ENCODE measurements around the gene ZNF750. TPM values are rescaled to one million over a fixed set of nuclear protein-coding genes. Genes with fewer than 3 reads are reported as not detected.

ZNF750 gene
- total RNA-seq, 2 experiments from 2014 or later: not detected

GRCh38 chr17:82807101-82807500, 32.7 kb downstream of the ZNF750 start:
- ChIA-PET POLR2A (no interaction called here), CTCF (no interaction called here)
- Mint-ChIP-seq H3K9me3 (no peaks in the 10 kb centered on the region), H3K4me1 (no peaks in the 10 kb centered on the region), H3K36me3 (ENCODE audit: low read depth) (peaks cover 2% of the 10 kb centered on the region), H3K27me3 (no peaks in the 10 kb centered on the region), H3K4me3 (no peak overlapping the region), H3K27ac (no peak overlapping the region)
- no peak for DNase-seq

GRCh38 chr17:82806645-82807044, 33.2 kb downstream of the ZNF750 start:
- Mint-ChIP-seq H3K27ac (no peak overlapping the region), H3K4me1 (no peaks in the 10 kb centered on the region), H3K4me3 (no peak overlapping the region), H3K27me3 (no peaks in the 10 kb centered on the region), H3K36me3 (ENCODE audit: low read depth) (peaks cover 2% of the 10 kb centered on the region), H3K9me3 (no peaks in the 10 kb centered on the region)
- ChIA-PET POLR2A (no interaction called here), CTCF (no interaction called here)
- no peak for DNase-seq

GRCh38 chr17:82805823-82806222, 34.0 kb downstream of the ZNF750 start:
- POLR2A ChIA-PET: no interaction called here
- H3K4me1 Mint-ChIP-seq: peaks cover 5% of the 10 kb centered on the region

GRCh38 chr17:82805254-82805653, 34.6 kb downstream of the ZNF750 start:
- Mint-ChIP-seq H3K27ac (no peak overlapping the region), H3K27me3 (no peaks in the 10 kb centered on the region), H3K36me3 (ENCODE audit: low read depth) (peaks cover 8% of the 10 kb centered on the region), H3K4me3 (no peak overlapping the region), H3K9me3 (peaks cover 2% of the 10 kb centered on the region), H3K4me1 (peaks cover 5% of the 10 kb centered on the region)
- POLR2A ChIA-PET: interaction anchor here (0.7 kb wide), 1 partner anchor 10 kb away, joined by 3 read pairs; no protein-coding TSS in a partner anchor
- CTCF ChIA-PET: interaction anchor here (1.4 kb wide), 1 partner anchor 12 kb away, joined by 4 read pairs; no protein-coding TSS in a partner anchor
- no peak for DNase-seq

More at GRCh38 chr17:82805823-82806222, 34.0 kb downstream of the ZNF750 start:
- no peak for DNase-seq
- no peak overlapping the region for H3K4me3 Mint-ChIP-seq
- H3K27me3 Mint-ChIP-seq: no peaks in the 10 kb centered on the region
- no peak overlapping the region for H3K27ac Mint-ChIP-seq
- CTCF ChIA-PET: interaction anchor here (1.4 kb wide), 1 partner anchor 11 kb away, joined by 4 read pairs; no protein-coding TSS in a partner anchor
- H3K36me3 Mint-ChIP-seq (ENCODE audit: low read depth): peaks cover 6% of the 10 kb centered on the region
- H3K9me3 Mint-ChIP-seq: peaks cover 2% of the 10 kb centered on the region

- Mint-ChIP-seq H3K4me3 (no peak overlapping the region), H3K9me3 (peaks cover 2% of the 10 kb centered on the region), H3K27ac (no peak overlapping the region), H3K27me3 (no peaks in the 10 kb centered on the region), H3K36me3 (ENCODE audit: low read depth) (peaks cover 11% of the 10 kb centered on the region), H3K4me1 (peaks cover 5% of the 10 kb centered on the region)
- no peak for DNase-seq
- ChIA-PET CTCF (interaction anchor here (0.6 to 1.4 kb wide), 2 partner anchors 12 to 15 kb away, joined by 3 to 4 read pairs; no protein-coding TSS in a partner anchor), POLR2A (interaction anchor here (0.7 kb wide), 1 partner anchor 10 kb away, joined by 3 read pairs; no protein-coding TSS in a partner anchor)
Observed at GRCh38 chr17:82804442-82805191, 35.2 kb downstream of the ZNF750 start.

GRCh38 chr17:82803606-82804005, 36.2 kb downstream of the ZNF750 start:
- Mint-ChIP-seq H3K4me3 (no peak overlapping the region), H3K27me3 (no peaks in the 10 kb centered on the region), H3K36me3 (ENCODE audit: low read depth) (peaks cover 11% of the 10 kb centered on the region), H3K27ac (no peak overlapping the region), H3K4me1 (peaks cover 5% of the 10 kb centered on the region), H3K9me3 (peaks cover 2% of the 10 kb centered on the region)
- ChIA-PET POLR2A (no interaction called here), CTCF (no interaction called here)
- no peak for DNase-seq

- Mint-ChIP-seq H3K4me3 (no peak overlapping the region), H3K27me3 (no peaks in the 10 kb centered on the region), H3K36me3 (ENCODE audit: low read depth) (peaks cover 11% of the 10 kb centered on the region), H3K9me3 (peaks cover 2% of the 10 kb centered on the region), H3K4me1 (peaks cover 5% of the 10 kb centered on the region), H3K27ac (no peak overlapping the region)
- POLR2A ChIA-PET: no interaction called here
- no peak for DNase-seq
- CTCF ChIA-PET: no interaction called here
Observed at GRCh38 chr17:82803185-82803584, 36.6 kb downstream of the ZNF750 start.

- no peak overlapping the region for H3K27ac Mint-ChIP-seq
- peaks cover 2% of the 10 kb centered on the region for H3K9me3 Mint-ChIP-seq
- CTCF ChIA-PET: no interaction called here
- no peak overlapping the region for H3K4me3 Mint-ChIP-seq
- no peak for DNase-seq
- H3K27me3 Mint-ChIP-seq: no peaks in the 10 kb centered on the region
- POLR2A ChIA-PET: no interaction called here
- peaks cover 11% of the 10 kb centered on the region for H3K36me3 Mint-ChIP-seq (ENCODE audit: low read depth)
- H3K4me1 Mint-ChIP-seq: peaks cover 5% of the 10 kb centered on the region
Observed at GRCh38 chr17:82802075-82802780, 37.6 kb downstream of the ZNF750 start.

GRCh38 chr17:82801377-82801970, 38.3 kb downstream of the ZNF750 start:
- Mint-ChIP-seq H3K4me3 (no peak overlapping the region), H3K4me1 (peaks cover 5% of the 10 kb centered on the region), H3K36me3 (ENCODE audit: low read depth) (peaks cover 11% of the 10 kb centered on the region), H3K27me3 (no peaks in the 10 kb centered on the region), H3K27ac (no peak overlapping the region), H3K9me3 (peaks cover 2% of the 10 kb centered on the region)
- DNase-seq: no peak
- POLR2A ChIA-PET: no interaction called here
- CTCF ChIA-PET: no interaction called here

- Mint-ChIP-seq H3K27me3 (no peaks in the 10 kb centered on the region), H3K27ac (no peak overlapping the region), H3K36me3 (ENCODE audit: low read depth) (peaks cover 11% of the 10 kb centered on the region), H3K9me3 (peaks cover 2% of the 10 kb centered on the region), H3K4me3 (no peak overlapping the region), H3K4me1 (peaks cover 5% of the 10 kb centered on the region)
- POLR2A ChIA-PET: no interaction called here
- no peak for DNase-seq
- CTCF ChIA-PET: no interaction called here
Observed at GRCh38 chr17:82800885-82801284, 38.9 kb downstream of the ZNF750 start.

- no peaks in the 10 kb centered on the region for H3K27me3 Mint-ChIP-seq
Observed at GRCh38 chr17:82799591-82799990, 40.2 kb downstream of the ZNF750 start.

GRCh38 chr17:82798752-82799151, 41.1 kb downstream of the ZNF750 start:
- no peaks in the 10 kb centered on the region for H3K27me3 Mint-ChIP-seq
- no peak overlapping the region for H3K4me3 Mint-ChIP-seq
- H3K9me3 Mint-ChIP-seq: peaks cover 2% of the 10 kb centered on the region
- POLR2A ChIA-PET: no interaction called here
- H3K27ac Mint-ChIP-seq: no peak overlapping the region
- DNase-seq: no peak
- peaks cover 5% of the 10 kb centered on the region for H3K4me1 Mint-ChIP-seq
- H3K36me3 Mint-ChIP-seq (ENCODE audit: low read depth): peaks cover 11% of the 10 kb centered on the region
- CTCF ChIA-PET: no interaction called here

More at GRCh38 chr17:82799591-82799990, 40.2 kb downstream of the ZNF750 start:
- POLR2A ChIA-PET: no interaction called here
- Mint-ChIP-seq H3K9me3 (peaks cover 2% of the 10 kb centered on the region), H3K4me1 (peaks cover 5% of the 10 kb centered on the region), H3K36me3 (ENCODE audit: low read depth) (peaks cover 11% of the 10 kb centered on the region), H3K4me3 (no peak overlapping the region), H3K27ac (no peak overlapping the region)
- DNase-seq: no peak
- CTCF ChIA-PET: interaction anchor here (0.5 kb wide), 1 partner anchor 389 kb away, joined by 4 read pairs; no protein-coding TSS in a partner anchor

- POLR2A ChIA-PET: no interaction called here
- peaks cover 5% of the 10 kb centered on the region for H3K4me1 Mint-ChIP-seq
- H3K4me3 Mint-ChIP-seq: no peak overlapping the region
- H3K9me3 Mint-ChIP-seq: peaks cover 2% of the 10 kb centered on the region
- no peak overlapping the region for H3K27ac Mint-ChIP-seq
- CTCF ChIA-PET: no interaction called here
- H3K27me3 Mint-ChIP-seq: no peaks in the 10 kb centered on the region
- DNase-seq: no peak
- H3K36me3 Mint-ChIP-seq (ENCODE audit: low read depth): peaks cover 11% of the 10 kb centered on the region
Observed at GRCh38 chr17:82797061-82797460, 42.8 kb downstream of the ZNF750 start.
